K562 (cell line): ENCODE results near the gene VRK3. TPM values are rescaled to one million over a fixed set of nuclear protein-coding genes. Genes with fewer than 3 reads are reported as not detected.

Experiments used
- ATF3 ChIP-seq, 2 experiments: fragments of 450-650 bp in 1 of 2; sonication (generic) in 1 of 2; formaldehyde crosslinking in 1 of 2; IDR thresholded peaks in 1 of 2; conservative IDR thresholded peaks in 1 of 2; 2 replicates each; pipeline versions ENCODE4 v1.6.1 to v1.8.1; 2016 to 2023; ENCODE audit warnings: mild to moderate bottlenecking in 2 of 2, moderate library complexity in 2 of 2, inconsistent platforms in 1 of 2, missing genetic modification reagents in 1 of 2
- C11orf30 ChIP-seq: fragments of 450-650 bp; IDR thresholded peaks from 2 replicates; pipeline ENCODE4 v1.6.1; 2016; ENCODE audit warnings: low read depth, mild to moderate bottlenecking
- CCNT2 ChIP-seq: IDR thresholded peaks from 2 replicates; pipeline ENCODE4 v1.6.1; 2011; ENCODE audit warnings: borderline replicate concordance, low read depth, mild to moderate bottlenecking, moderate library complexity, mixed read lengths, low read length; ENCODE audit not compliant: insufficient read length; ENCODE audit errors: extremely low read depth
- CEBPG ChIP-seq, 3 experiments: fragments of 200-800 bp in 1 of 3; sonication (Bioruptor generic) in 1 of 3; sonication (generic) in 1 of 3; formaldehyde crosslinking in 1 of 3; IDR thresholded peaks in 2 of 3; conservative IDR thresholded peaks in 1 of 3; 2 replicates each; pipeline versions ENCODE4 v1.6.1 to v1.8.0; 2016 to 2022; ENCODE audit warnings: missing compliant biosample characterization in 2 of 3, missing genetic modification characterization in 2 of 3, mild to moderate bottlenecking in 1 of 3, missing genetic modification reagents in 1 of 3
- ETV5 ChIP-seq: sonication (generic); formaldehyde crosslinking; IDR thresholded peaks from 2 replicates; pipeline ENCODE4 v1.4.0; 2020; ENCODE audit warnings: low read depth, mild to moderate bottlenecking, missing genetic modification reagents
- GATAD2B ChIP-seq: fragments of 450-650 bp; IDR thresholded peaks from 2 replicates; pipeline ENCODE4 v1.6.1; 2017; ENCODE audit warnings: mild to moderate bottlenecking, borderline replicate concordance
- HMG20B ChIP-seq: fragments of 250-450 bp; sonication (Bioruptor Pico); IDR thresholded peaks from 2 replicates; pipeline ENCODE4 v1.5.0; 2021; ENCODE audit warnings: mild to moderate bottlenecking
- LCOR ChIP-seq: sonication (generic); formaldehyde crosslinking; IDR thresholded peaks from 2 replicates; pipeline ENCODE4 v1.8.0; 2022; ENCODE audit warnings: mild to moderate bottlenecking, missing genetic modification reagents
- MEIS2 ChIP-seq: fragments of 450-650 bp; IDR thresholded peaks from 2 replicates; pipeline ENCODE4 v1.6.1; 2014; ENCODE audit warnings: mild to moderate bottlenecking; ENCODE audit not compliant: partially characterized antibody
- POLR2AphosphoS5 ChIP-seq: IDR thresholded peaks from 2 replicates; pipeline ENCODE4 v1.6.1; 2011; ENCODE audit warnings: mild to moderate bottlenecking, low read depth, low read length, moderate library complexity; ENCODE audit not compliant: control insufficient read depth, insufficient read depth
- RAD51 ChIP-seq: fragments of 450-650 bp; IDR thresholded peaks from 2 replicates; pipeline ENCODE4 v1.7.1; 2016; ENCODE audit warnings: low read depth, mild to moderate bottlenecking, borderline replicate concordance
- RBFOX2 ChIP-seq: fragments of 200-400 bp; formaldehyde crosslinking; IDR thresholded peaks from 2 replicates; pipeline ENCODE4 v1.6.1; 2017; ENCODE audit warnings: low read depth, mild to moderate bottlenecking, low read length, moderate library complexity
- RBM22 ChIP-seq: fragments of 200-400 bp; formaldehyde crosslinking; IDR thresholded peaks from 2 replicates; pipeline ENCODE4 v1.6.1; 2018; ENCODE audit warnings: low read length, low read depth; ENCODE audit not compliant: poor library complexity, severe bottlenecking
- SMARCA5 ChIP-seq: fragments of 450-650 bp; IDR thresholded peaks from 2 replicates; pipeline ENCODE4 v1.6.1; 2016
- SMARCE1 ChIP-seq: fragments of 450-650 bp; IDR thresholded peaks from 2 replicates; pipeline ENCODE4 v1.7.1; 2016; ENCODE audit warnings: mild to moderate bottlenecking
- VEZF1 ChIP-seq: fragments of 200-800 bp; sonication (Bioruptor generic); IDR thresholded peaks from 2 replicates; pipeline ENCODE4 v1.6.1; 2017; ENCODE audit warnings: missing genetic modification characterization, missing compliant biosample characterization
- ZC3H4 ChIP-seq: sonication (generic); formaldehyde crosslinking; IDR thresholded peaks from 2 replicates; pipeline ENCODE4 v1.9.0; 2021; ENCODE audit warnings: missing genetic modification reagents, borderline replicate concordance
- ZNF217 ChIP-seq: sonication (generic); formaldehyde crosslinking; IDR thresholded peaks from 2 replicates; pipeline ENCODE4 v1.8.0; 2022; ENCODE audit warnings: mild to moderate bottlenecking, missing genetic modification reagents
- ZNF263 ChIP-seq: sonication (generic); formaldehyde crosslinking; IDR thresholded peaks from 2 replicates; pipeline ENCODE4 v1.8.0; 2022; ENCODE audit warnings: mild to moderate bottlenecking, missing genetic modification reagents, borderline replicate concordance
- ZNF740 ChIP-seq, 3 experiments: fragments of 200-800 bp in 1 of 3; sonication (Bioruptor generic) in 1 of 3; sonication (generic) in 1 of 3; formaldehyde crosslinking in 1 of 3; IDR thresholded peaks; 2 replicates each; pipeline versions ENCODE4 v1.6.1 to v1.8.0; 2016 to 2022; ENCODE audit warnings: mild to moderate bottlenecking in 2 of 3, missing compliant biosample characterization in 2 of 3, missing genetic modification characterization in 2 of 3, missing genetic modification reagents in 1 of 3
- polyA plus RNA-seq, 8 experiments: library from polyadenylated mRNA; depleted of rRNA in 4 of 8; stranded (reverse) in 5 of 8; unstranded in 3 of 8; fragments of >200 nt; fragmentation: Nextera tagmentation in 2 of 8; fragmentation: Illumina TruSeq in 1 of 8; extraction: Ambion mirVana in 2 of 8; extraction: Trizol in 1 of 8; gene quantifications; 2 replicates each; pipeline versions ENCODE4 v1.2.1 to v1.2.3, GENCODE V29; 2011 to 2014; ENCODE audit warnings: inconsistent platforms in 1 of 8, missing spikeins in 1 of 8
- total RNA-seq, 7 experiments: library from RNA; depleted of rRNA in 6 of 7; stranded (reverse); fragments of >200 nt in 6 of 7; fragmentation: Illumina TruSeq in 2 of 7; extraction: Trizol in 2 of 7; gene quantifications; 2 replicates each; pipeline versions ENCODE4 v1.2.1 to v1.2.3, GENCODE V29; 2011 to 2021; ENCODE audit warnings: low replicate concordance in 1 of 7
- TF ChIP-seq, protein P1 (sequence below): sonication (generic); formaldehyde crosslinking; IDR thresholded peaks from 2 replicates; pipeline ENCODE4 v1.8.0; 2023; ENCODE audit warnings: mild to moderate bottlenecking, missing genetic modification reagents

VRK3 gene
- total and polyA plus RNA-seq, 9 of the 15 experiments (the other 6 are each of a cell fraction or from before 2014, with no cell fraction given): 25.6 to 94.3 (median 42.9) TPM

- peak; percentile 100 for TF ChIP-seq RBFOX2
- peak; percentile 94 for TF ChIP-seq MEIS2
- no peak for TF ChIP-seq GATAD2B
- TF ChIP-seq, protein P1, sequence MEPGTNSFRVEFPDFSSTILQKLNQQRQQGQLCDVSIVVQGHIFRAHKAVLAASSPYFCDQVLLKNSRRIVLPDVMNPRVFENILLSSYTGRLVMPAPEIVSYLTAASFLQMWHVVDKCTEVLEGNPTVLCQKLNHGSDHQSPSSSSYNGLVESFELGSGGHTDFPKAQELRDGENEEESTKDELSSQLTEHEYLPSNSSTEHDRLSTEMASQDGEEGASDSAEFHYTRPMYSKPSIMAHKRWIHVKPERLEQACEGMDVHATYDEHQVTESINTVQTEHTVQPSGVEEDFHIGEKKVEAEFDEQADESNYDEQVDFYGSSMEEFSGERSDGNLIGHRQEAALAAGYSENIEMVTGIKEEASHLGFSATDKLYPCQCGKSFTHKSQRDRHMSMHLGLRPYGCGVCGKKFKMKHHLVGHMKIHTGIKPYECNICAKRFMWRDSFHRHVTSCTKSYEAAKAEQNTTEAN: peak; percentile 47; the same call in 1 of the 2 replicates
- peak; percentile 50; the same call in 1 of the 2 replicates for TF ChIP-seq POLR2AphosphoS5
- TF ChIP-seq RBM22: peak; percentile 100
- TF ChIP-seq ZNF217 (CRISPR knock-in tag): no peak
- no peak for TF ChIP-seq SMARCE1
- peak; percentile 76 for TF ChIP-seq ZC3H4 (CRISPR knock-in tag)
- peak; percentile 74 for TF ChIP-seq ZNF263 (CRISPR knock-in tag)
- TF ChIP-seq SMARCA5: peak; percentile 87
- TF ChIP-seq ETV5 (CRISPR knock-in tag): peak; percentile 50; the same call in 1 of the 2 replicates
- TF ChIP-seq HMG20B (CRISPR knock-in tag): peak; percentile 84; the same call in 1 of the 2 replicates
- TF ChIP-seq ATF3 (IDR thresholded peaks at IDR 0.05): no peak
- TF ChIP-seq ATF3 (CRISPR knock-in tag; conservative IDR thresholded peaks at IDR 0.05): 0 out of 2 replicates have a peak, but pooled peaks have one; percentile 68
- peak; percentile 42; the same call in 1 of the 2 replicates for TF ChIP-seq CEBPG (CRISPR knock-in tag; IDR thresholded peaks at IDR 0.05)
- no peak for TF ChIP-seq CEBPG (tag; conservative IDR thresholded peaks at IDR 0.05 in 1 of 2, IDR thresholded peaks at IDR 0.05 in 1 of 2)
- peak; percentile 62 for TF ChIP-seq CCNT2
- peak; percentile 63; the same call in 1 of the 2 replicates for TF ChIP-seq ZNF740 (CRISPR knock-in tag; IDR thresholded peaks at IDR 0.05)
- peak in 1 of 2 experiments; percentile 44; a peak in 1 of 4 replicates for TF ChIP-seq ZNF740 (tag; IDR thresholded peaks at IDR 0.05)
- peak; percentile 81 for TF ChIP-seq LCOR (CRISPR knock-in tag)
- peak; percentile 68 for TF ChIP-seq VEZF1 (CRISPR knock-in tag)
- 0 out of 2 replicates have a peak, but pooled peaks have one; percentile 37 for TF ChIP-seq RAD51
- no peak for TF ChIP-seq C11orf30
These were observed 96.0 kb downstream of the VRK3 start, which contains the start of the genes ATF5 and NUP62 (continued) for GRCh38 chr19:49929121-49929610.
